K562 (cell line): ENCODE data around the gene DIP2A. TPM values are rescaled to one million over a fixed set of nuclear protein-coding genes. Genes with fewer than 3 reads are reported as not detected.
A peak's percentile ranks its signal among the peaks of the same experiment; 100 is the strongest.

Experiments
- ATAC-seq: fragments of 200-7000 bp; cut with Tn5 transposase; 3 replicates; pipeline ENCODE4 v1.9.1; 2020; ENCODE audit warnings: moderate library complexity
- BruUV-seq: library from RNA; stranded (reverse); fragments of 400-500 nt; replicated peaks from 2 replicates; lab custom pipeline; 2021; lab: Mats Ljungman, UMichigan
- CTCF ChIA-PET: fragments of 300-600 bp; formaldehyde crosslinking; extraction: SDS; loops from one replicate; lab custom pipeline; 2021; ENCODE audit warnings: low intra/inter-chr PET ratio; lab: Yijun Ruan, JAX
- POLR2A ChIA-PET: fragments of 300-600, 350-650 bp; sonication (Branson Sonifier 250); formaldehyde crosslinking; extraction: SDS; loops from one replicate; lab custom pipeline; 2021; ENCODE audit warnings: antibody characterized with exemption, inconsistent platforms; lab: Yijun Ruan, JAX
- DNase-seq, 4 experiments: peaks; one replicate each; pipeline versions ENCODE4 v3.0.0 to v3.0.0-alpha.2; 2011 to 2018; ENCODE audit warnings: low spot score in 3 of 4, mixed read lengths in 3 of 4; ENCODE audit errors: extremely low read depth in 1 of 4
- FAIRE-seq: peaks from 2 replicates; lab custom pipeline; 2011; peaks lifted over from hg19 to GRCh38; lab: Jason Lieb, UNC
- H2AFZ ChIP-seq: 2 replicates; pipeline ENCODE4 v1.6.0; 2011; ENCODE audit warnings: low read depth, low read length, control low read depth, inconsistent platforms
- H3K27ac ChIP-seq: fragments of 200-600 bp; 3 replicates; pipeline ENCODE4 v1.8.0; 2011; ENCODE audit warnings: low read depth, mild to moderate bottlenecking, control low read depth, inconsistent platforms, low read length, moderate library complexity, mixed read lengths; ENCODE audit errors: extremely low read depth
- H3K27me3 ChIP-seq, 2 experiments: fragments of 300-600 bp in 1 of 2; 2 replicates in 1 of 2; 3 replicates in 1 of 2; pipeline versions ENCODE4 v1.6.0 to v1.8.0; 2011; ENCODE audit warnings: inconsistent platforms in 2 of 2, low read length in 2 of 2, mild to moderate bottlenecking in 1 of 2, mixed read lengths in 1 of 2, moderate library complexity in 1 of 2; ENCODE audit not compliant: control insufficient read depth in 2 of 2, insufficient read depth in 2 of 2
- H3K36me3 ChIP-seq: fragments of 300-600 bp; 3 replicates; pipeline ENCODE4 v1.8.0; 2011; ENCODE audit warnings: mild to moderate bottlenecking, low read length, inconsistent platforms; ENCODE audit not compliant: control insufficient read depth, insufficient read depth
- H3K4me1 ChIP-seq, 2 experiments: fragments of 200-600 bp in 1 of 2; replicated peaks in 1 of 2; 2 replicates in 1 of 2; 3 replicates in 1 of 2; pipeline versions ENCODE4 v1.5.1 to v1.8.0; 2011; ENCODE audit warnings: inconsistent platforms in 2 of 2, low read length in 2 of 2, mild to moderate bottlenecking in 1 of 2, mixed read lengths in 1 of 2, moderate library complexity in 1 of 2; ENCODE audit not compliant: control insufficient read depth in 2 of 2, insufficient read depth in 2 of 2
- H3K4me2 ChIP-seq: 2 replicates; pipeline ENCODE4 v1.6.1; 2011; ENCODE audit warnings: low read length, control low read depth, inconsistent platforms, mixed read lengths; ENCODE audit not compliant: insufficient read depth
- H3K4me3 ChIP-seq: fragments of 200-600 bp; sonication (generic), shearing (Covaris generic); 2 replicates; pipeline ENCODE4 v1.5.1; 2016; ENCODE audit warnings: control low read depth, inconsistent platforms
- H3K79me2 ChIP-seq: fragments of 200-600 bp; 3 replicates; pipeline ENCODE4 v1.8.0; 2011; ENCODE audit warnings: low read length, inconsistent platforms; ENCODE audit not compliant: control insufficient read depth, insufficient read depth
- H3K9ac ChIP-seq, 2 experiments: 2 replicates each; pipeline versions ENCODE4 v1.6.0 to v1.6.1; 2011; ENCODE audit warnings: low read depth in 2 of 2, low read length in 2 of 2, control low read depth in 1 of 2, inconsistent platforms in 1 of 2, mild to moderate bottlenecking in 1 of 2, mixed read lengths in 1 of 2; ENCODE audit not compliant: insufficient read depth in 1 of 2
- H3K9me1 ChIP-seq: one replicate; pipeline ENCODE4 v1.6.0; 2011; ENCODE audit warnings: inconsistent platforms, mild to moderate bottlenecking, low read length, moderate library complexity; ENCODE audit not compliant: control insufficient read depth, insufficient read depth
- H3K9me3 ChIP-seq: replicated peaks from 2 replicates; pipeline ENCODE4 v1.5.1; 2011; ENCODE audit warnings: low read depth, low read length, inconsistent platforms; ENCODE audit not compliant: control insufficient read depth, insufficient read depth
- H4K20me1 ChIP-seq: replicated peaks from 2 replicates; pipeline ENCODE4 v1.6.1; 2011; ENCODE audit warnings: low read length, inconsistent platforms, mixed read lengths; ENCODE audit not compliant: control insufficient read depth, insufficient read depth
- ASH1L ChIP-seq: fragments of 450-650 bp; IDR thresholded peaks from 2 replicates; pipeline ENCODE4 v1.6.1; 2018; ENCODE audit warnings: borderline replicate concordance, mild to moderate bottlenecking, low read depth; ENCODE audit not compliant: partially characterized antibody
- DACH1 ChIP-seq: fragments of 450-650 bp; IDR thresholded peaks from 2 replicates; pipeline ENCODE4 v1.6.1; 2018; ENCODE audit not compliant: partially characterized antibody
- ELK1 ChIP-seq: sonication (generic); formaldehyde crosslinking; IDR thresholded peaks from 2 replicates; pipeline ENCODE4 v1.8.1; 2022; ENCODE audit warnings: missing genetic modification reagents
- ERF ChIP-seq: fragments of 450-650 bp; formaldehyde crosslinking; IDR thresholded peaks from 2 replicates; pipeline ENCODE4 v1.4.0; 2020; ENCODE audit warnings: mild to moderate bottlenecking, mixed read lengths
- FOXA3 ChIP-seq, 2 experiments: fragments of 450-650 bp in 1 of 2; sonication (generic) in 1 of 2; formaldehyde crosslinking; IDR thresholded peaks in 1 of 2; conservative IDR thresholded peaks in 1 of 2; 2 replicates each; pipeline versions ENCODE4 v1.4.0 to v1.8.0; 2020 to 2022; ENCODE audit warnings: mild to moderate bottlenecking in 2 of 2, missing genetic modification reagents in 1 of 2
- GABPA ChIP-seq: fragments of 200-800 bp; sonication (Bioruptor generic); conservative IDR thresholded peaks from 2 replicates; pipeline ENCODE4 v1.6.1; 2016; ENCODE audit warnings: low read depth, missing genetic modification characterization, missing compliant biosample characterization
- ID3 ChIP-seq, 2 experiments: fragments of 250-450 bp in 1 of 2; fragments of 450-650 bp in 1 of 2; sonication (Bioruptor Pico) in 1 of 2; IDR thresholded peaks; 2 replicates each; pipeline versions ENCODE4 v1.6.1 to v1.8.0; 2016 to 2021; ENCODE audit warnings: mild to moderate bottlenecking in 2 of 2, moderate library complexity in 2 of 2, missing compliant biosample characterization in 1 of 2, missing genetic modification characterization in 1 of 2
- MAFK ChIP-seq: IDR thresholded peaks from 2 replicates; pipeline ENCODE4 v1.6.1; 2011; ENCODE audit warnings: low read length, improper control_type of control experiment
- NFRKB ChIP-seq: fragments of 450-650 bp; IDR thresholded peaks from 2 replicates; pipeline ENCODE4 v1.6.1; 2016; ENCODE audit warnings: low read depth
- ZFP36 ChIP-seq: fragments of 150-350 bp; IDR thresholded peaks from 2 replicates; pipeline ENCODE4 v1.6.1; 2018; ENCODE audit warnings: low read length, low read depth; ENCODE audit not compliant: partially characterized antibody
- ZNF121 ChIP-seq: sonication (generic); formaldehyde crosslinking; conservative IDR thresholded peaks from 2 replicates; pipeline ENCODE4 v1.8.0; 2022; ENCODE audit warnings: missing genetic modification reagents
- ZNF280A ChIP-seq: fragments of 450-650 bp; IDR thresholded peaks from 2 replicates; pipeline ENCODE4 v1.6.1; 2018; ENCODE audit warnings: mild to moderate bottlenecking, low read depth; ENCODE audit not compliant: partially characterized antibody
- WGBS: fragments of 100-300 bp; shearing (Covaris generic); methylation state at CpG from one replicate; pipeline ENCODE4 v1.1.6; 2016; ENCODE audit warnings: low coverage, mixed read lengths; ENCODE audit not compliant: insufficient coverage; ENCODE audit errors: missing lambda C conversion rate; 5-methylcytosine and 5-hydroxymethylcytosine counted together
- in situ Hi-C: fragments of 300-500 bp; cut with MboI; formaldehyde crosslinking; loops from 4 replicates; pipeline ENCODE4 v1.15.0; 2018; ENCODE audit warnings: inconsistent platforms, mixed read lengths
- intact Hi-C: fragments of 100-400 bp; cut with micrococcal nuclease; formaldehyde crosslinking; loops from 2 replicates; pipeline ENCODE4 v1.14.2; 2022
- polyA plus RNA-seq, 8 experiments: library from polyadenylated mRNA; depleted of rRNA in 4 of 8; stranded (reverse) in 5 of 8; unstranded in 3 of 8; fragments of >200 nt; fragmentation: Nextera tagmentation in 2 of 8; fragmentation: Illumina TruSeq in 1 of 8; extraction: Ambion mirVana in 2 of 8; extraction: Trizol in 1 of 8; gene quantifications; 2 replicates each; pipeline versions ENCODE4 v1.2.1 to v1.2.3, GENCODE V29; 2011 to 2014; ENCODE audit warnings: inconsistent platforms in 1 of 8, missing spikeins in 1 of 8
- total RNA-seq, 7 experiments: library from RNA; depleted of rRNA in 6 of 7; stranded (reverse); fragments of >200 nt in 6 of 7; fragmentation: Illumina TruSeq in 2 of 7; extraction: Trizol in 2 of 7; gene quantifications; 2 replicates each; pipeline versions ENCODE4 v1.2.1 to v1.2.3, GENCODE V29; 2011 to 2021; ENCODE audit warnings: low replicate concordance in 1 of 7

DIP2A gene
- total and polyA plus RNA-seq, 9 of the 15 experiments (the other 6 are each of a cell fraction or from before 2014, with no cell fraction given): 4.3 to 34.5 (median 20.3) TPM

GRCh38 chr21:46594276-46594675 is 135.6 kb downstream of the DIP2A start:
- no peak for FAIRE-seq
- no peaks in the 10 kb centered on the region for H3K27me3 ChIP-seq
- H3K27ac ChIP-seq: no peak overlapping the region
- H4K20me1 ChIP-seq: no peaks in the 10 kb centered on the region
- intact Hi-C loops: no loop called here
- H3K9me1 ChIP-seq: no peaks in the 10 kb centered on the region
- H3K4me3 ChIP-seq: no peak overlapping the region
- H3K79me2 ChIP-seq: no peaks in the 10 kb centered on the region
- in situ Hi-C loops: no loop called here
- CTCF ChIA-PET: no interaction called here
- no peaks in the 10 kb centered on the region for H3K36me3 ChIP-seq
- 10% methylated on average over 8 of the region's 8 CpGs for WGBS
- no peak overlapping the region for H2AFZ ChIP-seq
- no TSS peak for BruUV-seq
- no peak for TF ChIP-seq NFRKB
- peak; percentile 80 for TF ChIP-seq ZFP36
- TF ChIP-seq, all 486 proteins: peak for 1
- no peak overlapping the region for H3K4me2 ChIP-seq
- peaks cover under 1 to 15% of the 10 kb centered on the region in 2 experiments; a peak in 4 of 5 replicates for H3K4me1 ChIP-seq
- ATAC-seq (no peak), DNase-seq (no peak)
- H3K9ac ChIP-seq: no peak overlapping the region
- POLR2A ChIA-PET: interaction anchor here (0.7 to 0.8 kb wide), 2 partner anchors 32 to 138 kb away, joined by 3 read pairs; no protein-coding TSS in a partner anchor
- H3K9me3 ChIP-seq: peaks cover 3% of the 10 kb centered on the region; the same call in 1 of the 2 replicates

- in situ Hi-C loops (no loop called here), intact Hi-C loops (no loop called here)
- Histone ChIP-seq H3K9ac (no peak overlapping the region), H3K4me3 (no peak overlapping the region), H3K36me3 (no peaks in the 10 kb centered on the region), H3K4me2 (no peak overlapping the region), H3K4me1 (peaks cover 12 to 19% of the 10 kb centered on the region in 2 experiments; a peak in 4 of 5 replicates), H4K20me1 (no peaks in the 10 kb centered on the region), H3K27me3 (peaks cover 0 to 4% of the 10 kb centered on the region in 2 experiments; a peak in 1 of 5 replicates), H3K9me3 (peaks cover 3% of the 10 kb centered on the region; the same call in 1 of the 2 replicates), H3K27ac (no peak overlapping the region), H3K9me1 (no peaks in the 10 kb centered on the region), H3K79me2 (no peaks in the 10 kb centered on the region), H2AFZ (no peak overlapping the region)
- ATAC-seq (no peak), DNase-seq (peak in 1 of 4 experiments; percentile 4), FAIRE-seq (no peak)
- CTCF ChIA-PET: no interaction called here
- BruUV-seq: no TSS peak
- WGBS: 30% methylated on average over 1 of the region's 1 CpG
- POLR2A ChIA-PET: interaction anchor here (1.9 kb wide), 1 partner anchor 10 kb away, joined by 5 read pairs; no protein-coding TSS in a partner anchor
- TF ChIP-seq MAFK: no peak
- TF ChIP-seq ID3 (CRISPR knock-in tag; IDR thresholded peaks at IDR 0.05): no peak
- no peak for TF ChIP-seq ID3 (tag; IDR thresholded peaks at IDR 0.05)
- TF ChIP-seq GABPA (tag): no peak
- no peak for TF ChIP-seq FOXA3 (CRISPR knock-in tag; conservative IDR thresholded peaks at IDR 0.05 in 1 of 2, IDR thresholded peaks at IDR 0.05 in 1 of 2)
- TF ChIP-seq ELK1 (CRISPR knock-in tag): no peak
- TF ChIP-seq ERF: no peak
- no peak for TF ChIP-seq ASH1L
- no peak for TF ChIP-seq ZNF280A
- no peak for TF ChIP-seq DACH1
- TF ChIP-seq ZNF121: no peak
Observed at GRCh38 chr21:46596201-46596600, 137.5 kb downstream of the DIP2A start.
